Chondrocyte (in vitro differentiated cells): ENCODE results near the gene NAP1L2. TPM values are rescaled to one million over a fixed set of nuclear protein-coding genes. Genes with fewer than 3 reads are reported as not detected.
"Not testable (repeated sequence)": the region's sequence is repeated elsewhere in the genome, so short reads cannot be mapped to it uniquely, and the experiment has no call there.

Source experiments
- DNase-seq: peaks from one replicate; pipeline ENCODE4 v3.0.0; 2021; ENCODE audit warnings: mixed read lengths, low spot score
- H3K27ac Mint-ChIP-seq: one replicate; pipeline ENCODE4 v1.8.0; 2021; ENCODE audit warnings: mild to moderate bottlenecking, moderate library complexity, mixed read lengths; ENCODE audit not compliant: unreplicated experiment
- H3K27me3 Mint-ChIP-seq: 2 replicates; pipeline ENCODE4 v1.8.0; 2021; ENCODE audit warnings: low read depth, mixed read lengths
- H3K36me3 Mint-ChIP-seq: 2 replicates; pipeline ENCODE4 v1.8.0; 2021; ENCODE audit warnings: low read depth, mixed read lengths
- H3K4me1 Mint-ChIP-seq: 2 replicates; pipeline ENCODE4 v1.8.0; 2021; ENCODE audit warnings: low read depth, mild to moderate bottlenecking, mixed read lengths
- H3K4me3 Mint-ChIP-seq: one replicate; pipeline ENCODE4 v1.8.0; 2021; ENCODE audit warnings: mild to moderate bottlenecking, moderate library complexity, mixed read lengths; ENCODE audit not compliant: unreplicated experiment
- H3K9me3 Mint-ChIP-seq: 2 replicates; pipeline ENCODE4 v1.8.0; 2021; ENCODE audit warnings: low read depth, mixed read lengths
- CTCF ChIP-seq: fragments of 200-600 bp; sonication (generic); IDR thresholded peaks from 2 replicates; pipeline ENCODE4 v1.5.0; 2021; ENCODE audit warnings: antibody characterized with exemption, mild to moderate bottlenecking, moderate library complexity
- total RNA-seq: library from RNA; stranded (reverse); gene quantifications from 3 replicates; pipeline ENCODE4 v1.2.1, GENCODE V29; 2021

The NAP1L2 gene
- total RNA-seq, 1 donor from 2014 or later = 0.70 TPM

GRCh38 chrX:73213734-73214425 is 771 bp downstream of the NAP1L2 start:
- Mint-ChIP-seq H3K36me3 (no peaks in the 10 kb centered on the region), H3K4me3 (peak overlapping the region; percentile 71), H3K27me3 (peaks cover 7% of the 10 kb centered on the region), H3K4me1 (peaks cover 7% of the 10 kb centered on the region), H3K9me3 (peaks cover 18% of the 10 kb centered on the region), H3K27ac (no peak overlapping the region)
- no peak for TF ChIP-seq CTCF
- no peak for DNase-seq

GRCh38 chrX:73206366-73206765 is 8.3 kb downstream of the NAP1L2 start:
- no peaks in the 10 kb centered on the region for H3K4me1 Mint-ChIP-seq
- H3K27ac Mint-ChIP-seq = no peak overlapping the region
- peaks cover 19% of the 10 kb centered on the region for H3K9me3 Mint-ChIP-seq
- no peak for DNase-seq
- no peaks in the 10 kb centered on the region for H3K27me3 Mint-ChIP-seq
- H3K36me3 Mint-ChIP-seq = no peaks in the 10 kb centered on the region
- TF ChIP-seq CTCF = no peak
- no peak overlapping the region for H3K4me3 Mint-ChIP-seq

GRCh38 chrX:73182502-73183114 is 32.0 kb downstream of the NAP1L2 start:
- no peak for DNase-seq
- Mint-ChIP-seq H3K36me3 (no peaks in the 10 kb centered on the region), H3K27me3 (no peaks in the 10 kb centered on the region), H3K4me1 (no peaks in the 10 kb centered on the region), H3K4me3 (no peak overlapping the region), H3K27ac (no peak overlapping the region), H3K9me3 (peaks cover 41% of the 10 kb centered on the region)
- no peak for TF ChIP-seq CTCF

- DNase-seq, H3K4me1 Mint-ChIP-seq, H3K4me3 Mint-ChIP-seq, H3K27ac Mint-ChIP-seq, H3K36me3 Mint-ChIP-seq, H3K27me3 Mint-ChIP-seq: not testable (repeated sequence)
- peaks cover 58% of the 10 kb centered on the region for H3K9me3 Mint-ChIP-seq
Observed at GRCh38 chrX:73168945-73169344, 45.7 kb downstream of the NAP1L2 start.

Other genes with a start within 250 kb of the NAP1L2 start
- gene PABPC1L2B, start 211.9 kb downstream of the NAP1L2 start, total RNA-seq = not detected in 3 replicates
- not detected in 3 replicates for gene PABPC1L2A, start 135.3 kb downstream of the NAP1L2 start, total RNA-seq
- gene CDX4, start 232.2 kb upstream of the NAP1L2 start, total RNA-seq = not detected in 3 replicates